Left colon (tissue), 2 donors: ENCODE results near the gene SIK3. TPM values are rescaled to one million over a fixed set of nuclear protein-coding genes. Genes with fewer than 3 reads are reported as not detected.

Experiments used
- ATAC-seq: fragments of 200-7000 bp; cut with Tn5 transposase; one replicate; pipeline ENCODE4 v1.9.1; 2020; ENCODE audit warnings: mild to moderate bottlenecking, moderate library complexity
- DNase-seq, 2 donors: peaks; one replicate each; pipeline ENCODE4 v3.0.0-alpha.2; 2020
- intact Hi-C, 2 donors: fragments of 100-400 bp; cut with DNase I in 1 of 2; cut with micrococcal nuclease in 1 of 2; formaldehyde crosslinking; loops; one replicate each; pipeline versions ENCODE4 v1.11.2 to v1.14.0; 2022; cut with DNase I, micrococcal nuclease
- total RNA-seq, 2 donors: library from RNA; stranded (reverse); fragmentation: NEBNext Ultra II Directional; extraction: Animal tissue kit (Norgen Biotek cat#: 25700); gene quantifications; one replicate each; pipeline ENCODE4 v1.2.1, GENCODE V29; 2021
- donor health status: DM: no; HTN: no; CAD: no.
- donor health status: DM: yes; HTN: yes; CAD: no.

Gene SIK3
- total RNA-seq, 2 donors from 2014 or later: 35.3 to 39.0 TPM

- no peak for ATAC-seq
Measured at GRCh38 chr11:117089685-117090084, 8.5 kb downstream of the SIK3 start.

GRCh38 chr11:117087446-117087845 lies 10.8 kb downstream of the SIK3 start:
- intact Hi-C loops: no loop called here
- ATAC-seq: no peak

More at GRCh38 chr11:117089685-117090084, 8.5 kb downstream of the SIK3 start:
- intact Hi-C loops: no loop called here
- DNase-seq: no peak

GRCh38 chr11:117084992-117085391 lies 13.2 kb downstream of the SIK3 start:
- intact Hi-C loops: no loop called here
- ATAC-seq (no peak), DNase-seq (no peak)

More at GRCh38 chr11:117087446-117087845, 10.8 kb downstream of the SIK3 start:
- DNase-seq: no peak

- no peak for ATAC-seq
- no peak for DNase-seq
- intact Hi-C loops: no loop called here
Measured at GRCh38 chr11:117083011-117083935, 15.0 kb downstream of the SIK3 start.

GRCh38 chr11:117081908-117082307 lies 16.3 kb downstream of the SIK3 start:
- DNase-seq (no peak), ATAC-seq (no peak)
- intact Hi-C loops: no loop called here

GRCh38 chr11:117080370-117080769 lies 17.9 kb downstream of the SIK3 start:
- DNase-seq (no peak), ATAC-seq (no peak)
- intact Hi-C loops: no loop called here

- DNase-seq (no peak), ATAC-seq (no peak)
- intact Hi-C loops: no loop called here
Measured at GRCh38 chr11:117076941-117077691, 21.1 kb downstream of the SIK3 start.

GRCh38 chr11:117075186-117075585 lies 23.0 kb downstream of the SIK3 start:
- ATAC-seq (no peak), DNase-seq (no peak)
- intact Hi-C loops: no loop called here

GRCh38 chr11:117074119-117074518 lies 24.1 kb downstream of the SIK3 start:
- intact Hi-C loops: no loop called here
- ATAC-seq (no peak), DNase-seq (no peak)

GRCh38 chr11:117073539-117073938 lies 24.7 kb downstream of the SIK3 start:
- intact Hi-C loops: no loop called here
- no peak for ATAC-seq

GRCh38 chr11:117072517-117073461 lies 25.4 kb downstream of the SIK3 start:
- ATAC-seq (peak; percentile 38), DNase-seq (no peak)
- intact Hi-C loops: no loop called here

More at GRCh38 chr11:117073539-117073938, 24.7 kb downstream of the SIK3 start:
- DNase-seq: no peak

- intact Hi-C loops: no loop called here
- ATAC-seq (peak; percentile 68), DNase-seq (peak; percentile 50 to 59)
Measured at GRCh38 chr11:117071344-117071787, 26.9 kb downstream of the SIK3 start.

- intact Hi-C loops: no loop called here
- DNase-seq: no peak
- ATAC-seq: no peak
Measured at GRCh38 chr11:117070016-117070415, 28.2 kb downstream of the SIK3 start.

- ATAC-seq (no peak), DNase-seq (no peak)
- intact Hi-C loops: no loop called here
Measured at GRCh38 chr11:117068303-117068860, 29.8 kb downstream of the SIK3 start.

GRCh38 chr11:117066959-117067358 lies 31.3 kb downstream of the SIK3 start:
- no peak for DNase-seq
- intact Hi-C loops: no loop called here
- ATAC-seq: peak; percentile 80

- intact Hi-C loops: no loop called here
- ATAC-seq (no peak), DNase-seq (no peak)
Measured at GRCh38 chr11:117064275-117064674, 34.0 kb downstream of the SIK3 start.

- intact Hi-C loops: no loop called here
- ATAC-seq: no peak
- DNase-seq: no peak
Measured at GRCh38 chr11:117062498-117062897, 35.7 kb downstream of the SIK3 start.

GRCh38 chr11:117061256-117061655 lies 37.0 kb downstream of the SIK3 start:
- ATAC-seq: peak; percentile 54
- intact Hi-C loops: no loop called here
- DNase-seq: no peak
